CD4-positive, CD25-positive, alpha-beta regulatory T cell (primary cell): ENCODE results near the gene UBE3D. TPM values are rescaled to one million over a fixed set of nuclear protein-coding genes. Genes with fewer than 3 reads are reported as not detected.
"Not testable (repeated sequence)": the region's sequence is repeated elsewhere in the genome, so short reads cannot be mapped to it uniquely, and the experiment has no call there.

Source experiments
- ATAC-seq, 2 donors: fragments of 150-1000 bp; cut with Tn5 transposase; one replicate each; pipeline ENCODE4 v1.10.0; 2021; ENCODE audit warnings: low read depth in 2 of 2, moderate number of reproducible peaks in 2 of 2, moderate library complexity in 1 of 2
- DNase-seq, 3 donors: peaks; one replicate each; pipeline versions ENCODE4 v3.0.0 to v3.0.0-alpha.2; 2012 to 2022; ENCODE audit warnings: mixed read lengths in 1 of 3
- H3K27ac ChIP-seq: one replicate; pipeline ENCODE4 v1.7.0; 2013; ENCODE audit warnings: mild to moderate bottlenecking, low read length; ENCODE audit not compliant: insufficient read depth, poor library complexity, severe bottlenecking
- H3K27me3 ChIP-seq: one replicate; pipeline ENCODE4 v1.7.0; 2013; ENCODE audit warnings: low read length; ENCODE audit not compliant: control insufficient read depth, insufficient read depth
- H3K36me3 ChIP-seq: one replicate; pipeline ENCODE4 v1.7.0; 2013; ENCODE audit warnings: mild to moderate bottlenecking, low read length, moderate library complexity; ENCODE audit not compliant: control insufficient read depth, insufficient read depth
- H3K4me1 ChIP-seq: 2 replicates; pipeline ENCODE4 v1.7.0; 2013; ENCODE audit warnings: mild to moderate bottlenecking, low read length; ENCODE audit not compliant: insufficient read depth, control insufficient read depth, poor library complexity, severe bottlenecking
- H3K4me3 ChIP-seq: one replicate; pipeline ENCODE4 v1.7.0; 2013; ENCODE audit warnings: low read depth, mild to moderate bottlenecking, low read length, moderate library complexity
- H3K9me3 ChIP-seq, 2 experiments: 1 replicate in 1 of 2; 2 replicates in 1 of 2; pipeline ENCODE4 v1.7.0; 2013; ENCODE audit warnings: low read length in 2 of 2, mild to moderate bottlenecking in 1 of 2, moderate library complexity in 1 of 2; ENCODE audit not compliant: control insufficient read depth in 2 of 2
- H3K27ac Mint-ChIP-seq, 3 donors: one replicate each; pipeline ENCODE4 v1.8.0; 2020 to 2022; ENCODE audit warnings: mild to moderate bottlenecking in 3 of 3, mixed read lengths in 3 of 3, moderate library complexity in 2 of 3
- H3K27me3 Mint-ChIP-seq: one replicate; pipeline ENCODE4 v1.8.0; 2022; ENCODE audit warnings: mild to moderate bottlenecking, mixed read lengths
- H3K36me3 Mint-ChIP-seq: one replicate; pipeline ENCODE4 v1.8.0; 2020; ENCODE audit warnings: mixed read lengths
- H3K4me1 Mint-ChIP-seq, 4 donors: one replicate each; pipeline ENCODE4 v1.8.0; 2020 to 2022; ENCODE audit warnings: mixed read lengths in 4 of 4, mild to moderate bottlenecking in 1 of 4
- H3K4me3 Mint-ChIP-seq, 4 donors: one replicate each; pipeline ENCODE4 v1.8.0; 2020 to 2022; ENCODE audit warnings: mild to moderate bottlenecking in 4 of 4, mixed read lengths in 4 of 4, moderate library complexity in 3 of 4
- H3K9me3 Mint-ChIP-seq, 7 donors: one replicate each; pipeline ENCODE4 v1.8.0; 2020 to 2022; ENCODE audit warnings: mixed read lengths in 7 of 7, mild to moderate bottlenecking in 3 of 7, moderate library complexity in 2 of 7
- polyA plus RNA-seq, 4 donors: library from polyadenylated mRNA; unstranded; fragments of 300-500 nt; fragmentation: Illumina TruSeq; gene quantifications; one replicate each; pipeline ENCODE4 v1.2.3, GENCODE V29; 2021
- total RNA-seq: library from RNA; stranded (reverse); gene quantifications from one replicate; pipeline ENCODE4 v1.2.3, GENCODE V29; 2022

The UBE3D gene
- total and polyA plus RNA-seq, 5 donors from 2014 or later = 3.8 to 7.8 (median 5.5) TPM

DNA sequence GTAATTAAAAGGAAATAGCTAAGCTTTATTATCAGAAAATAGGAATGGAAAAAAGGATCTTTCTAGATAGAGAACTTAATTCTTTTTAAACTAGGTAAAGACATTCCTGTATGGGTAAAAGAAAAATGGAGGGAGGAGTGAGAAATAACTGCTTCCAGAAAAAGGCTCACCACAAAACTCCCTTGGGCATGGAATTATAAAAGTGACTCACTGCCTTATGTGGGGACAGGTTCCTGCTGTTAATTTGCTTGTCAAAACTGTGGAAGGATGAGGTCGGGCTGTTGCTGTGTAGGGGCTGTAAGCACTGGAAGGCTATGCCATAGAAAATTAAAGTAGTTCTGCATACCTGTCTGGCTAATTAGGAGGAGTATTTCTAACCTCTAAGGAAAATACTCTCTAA is 158.7 kb downstream of the UBE3D start:
- H3K27ac Mint-ChIP-seq = no peak overlapping the region
- no peaks in the 10 kb centered on the region for H3K4me1 ChIP-seq

DNA sequence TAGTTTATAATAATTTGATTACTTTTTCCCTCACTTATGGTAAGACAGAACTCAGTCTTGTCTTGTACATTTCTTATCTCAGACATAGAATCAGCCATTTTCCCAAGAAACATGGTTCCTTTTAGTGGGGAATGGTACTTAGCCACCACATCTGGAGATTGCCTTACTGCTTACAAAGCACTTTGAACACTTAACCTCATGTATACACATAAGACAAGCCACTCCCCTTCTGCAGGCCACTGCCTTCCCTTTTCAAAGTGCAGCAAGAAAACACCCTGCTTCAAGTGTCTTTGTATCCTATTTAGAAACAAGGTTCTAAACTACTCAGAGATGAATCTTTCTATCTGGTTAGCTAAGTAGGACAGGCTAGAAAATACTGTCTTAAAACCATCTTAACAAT is 159.2 kb downstream of the UBE3D start:
- H3K36me3 Mint-ChIP-seq = peaks cover 6% of the 10 kb centered on the region
- no peaks in the 10 kb centered on the region for H3K36me3 ChIP-seq

More for the DNA sequence above, 158.7 kb downstream of the UBE3D start:
- Mint-ChIP-seq H3K4me1 (peaks cover 0 to 2% (median 0%) of the 10 kb centered on the region in 4 donors), H3K4me3 (no peak overlapping the region), H3K36me3 (peaks cover 5% of the 10 kb centered on the region), H3K27me3 (no peaks in the 10 kb centered on the region), H3K9me3 (no peaks in the 10 kb centered on the region)
- DNase-seq (no peak), ATAC-seq (no peak)
- Histone ChIP-seq H3K27ac (no peak overlapping the region), H3K4me3 (no peak overlapping the region), H3K9me3 (no peaks in the 10 kb centered on the region), H3K27me3 (no peaks in the 10 kb centered on the region), H3K36me3 (no peaks in the 10 kb centered on the region)

DNA sequence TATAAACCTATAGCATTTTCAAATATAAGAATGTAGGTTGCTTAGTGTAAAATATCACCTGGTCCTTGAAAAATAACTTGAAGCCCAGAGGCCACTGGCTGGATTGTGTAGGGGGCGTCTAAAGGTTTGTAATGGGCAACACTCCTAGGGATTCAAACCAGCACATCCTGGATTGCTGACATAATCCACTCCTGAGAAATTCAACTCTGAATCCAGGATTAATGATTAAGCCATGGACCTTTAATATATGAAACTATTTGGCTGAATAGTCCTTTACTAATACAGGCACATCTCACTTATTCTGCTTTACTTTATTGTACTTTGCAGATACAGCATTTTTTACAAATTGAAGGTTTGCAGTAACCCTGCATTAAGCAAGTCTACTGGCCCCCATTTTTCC is 160.8 kb downstream of the UBE3D start:
- DNase-seq (no peak), ATAC-seq (no peak)
- no peaks in the 10 kb centered on the region for H3K27me3 Mint-ChIP-seq
- H3K9me3 ChIP-seq = no peaks in the 10 kb centered on the region
- H3K27ac Mint-ChIP-seq = no peak overlapping the region
- no peaks in the 10 kb centered on the region for H3K36me3 ChIP-seq
- no peaks in the 10 kb centered on the region for H3K9me3 Mint-ChIP-seq
- no peaks in the 10 kb centered on the region for H3K27me3 ChIP-seq
- H3K36me3 Mint-ChIP-seq = peaks cover 6% of the 10 kb centered on the region
- no peak overlapping the region for H3K27ac ChIP-seq
- H3K4me3 ChIP-seq = no peak overlapping the region
- H3K4me1 Mint-ChIP-seq = peaks cover 0 to 2% (median 0%) of the 10 kb centered on the region in 4 donors
- no peak overlapping the region for H3K4me3 Mint-ChIP-seq
- H3K4me1 ChIP-seq = no peaks in the 10 kb centered on the region

More for the DNA sequence above, 159.2 kb downstream of the UBE3D start:
- no peaks in the 10 kb centered on the region for H3K27me3 ChIP-seq
- Mint-ChIP-seq H3K27ac (no peak overlapping the region), H3K9me3 (no peaks in the 10 kb centered on the region), H3K4me3 (no peak overlapping the region), H3K27me3 (no peaks in the 10 kb centered on the region), H3K4me1 (peaks cover 0 to 2% (median 0%) of the 10 kb centered on the region in 4 donors)
- DNase-seq = no peak
- H3K4me3 ChIP-seq = no peak overlapping the region
- no peaks in the 10 kb centered on the region for H3K9me3 ChIP-seq
- no peaks in the 10 kb centered on the region for H3K4me1 ChIP-seq
- H3K27ac ChIP-seq = no peak overlapping the region
- no peak for ATAC-seq

GRCh38 chr6:82904257-82904656 is 161.4 kb downstream of the UBE3D start:
- DNase-seq (no peak), ATAC-seq (no peak)
- no peak overlapping the region for H3K4me3 ChIP-seq
- Mint-ChIP-seq H3K9me3 (no peaks in the 10 kb centered on the region), H3K27ac (no peak overlapping the region), H3K27me3 (no peaks in the 10 kb centered on the region), H3K4me3 (no peak overlapping the region), H3K36me3 (peaks cover 6% of the 10 kb centered on the region), H3K4me1 (peaks cover 0 to 2% (median 0%) of the 10 kb centered on the region in 4 donors)
- H3K4me1 ChIP-seq = no peaks in the 10 kb centered on the region
- no peaks in the 10 kb centered on the region for H3K27me3 ChIP-seq
- no peaks in the 10 kb centered on the region for H3K36me3 ChIP-seq
- H3K27ac ChIP-seq = no peak overlapping the region
- H3K9me3 ChIP-seq = no peaks in the 10 kb centered on the region

DNA sequence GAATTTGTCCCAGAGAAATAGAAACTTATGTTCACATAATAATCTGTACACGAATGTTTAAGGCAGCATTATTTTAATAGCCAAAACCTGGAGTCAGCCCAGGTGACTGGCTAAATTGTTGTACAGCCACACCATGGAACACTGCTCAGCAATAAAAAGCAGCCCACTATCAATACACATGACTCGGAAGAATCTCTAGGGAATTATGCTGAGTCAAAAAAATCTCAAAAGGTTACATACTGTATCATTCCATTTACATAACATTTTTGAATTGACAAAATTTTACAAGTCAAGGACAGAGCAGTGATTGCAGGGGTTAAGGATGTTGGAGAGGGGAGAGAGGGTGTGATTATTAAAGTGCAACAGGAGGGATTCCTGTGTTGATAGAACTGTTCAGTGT is 163.4 kb downstream of the UBE3D start:
- no peak overlapping the region for H3K4me3 Mint-ChIP-seq
- Histone ChIP-seq H3K9me3 (no peaks in the 10 kb centered on the region), H3K27me3 (no peaks in the 10 kb centered on the region), H3K4me1 (no peaks in the 10 kb centered on the region), H3K36me3 (no peaks in the 10 kb centered on the region), H3K27ac (no peak overlapping the region), H3K4me3 (no peak overlapping the region)
- H3K36me3 Mint-ChIP-seq = peaks cover 10% of the 10 kb centered on the region
- peaks cover 0 to 2% (median 0%) of the 10 kb centered on the region in 4 donors for H3K4me1 Mint-ChIP-seq
- no peaks in the 10 kb centered on the region for H3K27me3 Mint-ChIP-seq
- DNase-seq (no peak), ATAC-seq (no peak)
- H3K27ac Mint-ChIP-seq = no peak overlapping the region
- H3K9me3 Mint-ChIP-seq = peaks cover 0 to 4% (median 0%) of the 10 kb centered on the region in 7 donors

DNA sequence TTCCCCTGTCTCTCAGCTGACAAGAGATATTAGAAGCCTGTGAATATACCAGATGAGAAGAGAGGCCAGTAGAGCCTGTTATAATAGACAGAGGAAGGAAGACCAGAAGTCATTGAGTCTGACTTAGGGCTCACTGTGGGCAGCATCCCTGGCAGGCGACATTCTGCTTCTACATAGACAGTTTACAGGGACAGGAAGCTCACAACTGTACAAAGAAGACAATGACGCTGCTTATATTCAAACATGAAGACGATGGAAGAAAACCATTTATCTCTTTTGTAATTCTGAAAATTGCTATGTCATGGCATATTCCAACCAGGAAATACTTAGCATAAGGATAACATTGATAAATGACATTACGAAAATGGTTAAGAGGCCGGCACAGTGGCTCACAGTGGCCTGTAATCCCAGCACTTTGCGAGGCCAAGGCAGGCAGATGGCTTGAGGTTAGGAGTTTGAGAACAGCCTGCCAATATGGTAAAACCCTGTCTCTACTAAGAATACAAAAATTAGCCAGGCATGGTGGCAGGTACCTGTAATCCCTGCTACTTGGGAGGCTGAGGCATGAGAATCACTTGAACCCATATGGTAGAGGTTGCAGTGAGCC is 170.9 kb downstream of the UBE3D start:
- H3K4me1 Mint-ChIP-seq = no peaks in the 10 kb centered on the region
- no peaks in the 10 kb centered on the region for H3K27me3 Mint-ChIP-seq
- DNase-seq = no peak
- H3K27ac ChIP-seq = no peak overlapping the region
- H3K4me1 ChIP-seq = no peaks in the 10 kb centered on the region
- no peak overlapping the region for H3K4me3 ChIP-seq
- H3K9me3 Mint-ChIP-seq = peaks cover 0 to 4% (median 0%) of the 10 kb centered on the region in 7 donors
- no peaks in the 10 kb centered on the region for H3K9me3 ChIP-seq
- no peak overlapping the region for H3K4me3 Mint-ChIP-seq
- peaks cover 33% of the 10 kb centered on the region for H3K36me3 Mint-ChIP-seq
- no peaks in the 10 kb centered on the region for H3K27me3 ChIP-seq
- no peak overlapping the region for H3K27ac Mint-ChIP-seq
- peaks cover 2% of the 10 kb centered on the region for H3K36me3 ChIP-seq
- no peak for ATAC-seq

DNA sequence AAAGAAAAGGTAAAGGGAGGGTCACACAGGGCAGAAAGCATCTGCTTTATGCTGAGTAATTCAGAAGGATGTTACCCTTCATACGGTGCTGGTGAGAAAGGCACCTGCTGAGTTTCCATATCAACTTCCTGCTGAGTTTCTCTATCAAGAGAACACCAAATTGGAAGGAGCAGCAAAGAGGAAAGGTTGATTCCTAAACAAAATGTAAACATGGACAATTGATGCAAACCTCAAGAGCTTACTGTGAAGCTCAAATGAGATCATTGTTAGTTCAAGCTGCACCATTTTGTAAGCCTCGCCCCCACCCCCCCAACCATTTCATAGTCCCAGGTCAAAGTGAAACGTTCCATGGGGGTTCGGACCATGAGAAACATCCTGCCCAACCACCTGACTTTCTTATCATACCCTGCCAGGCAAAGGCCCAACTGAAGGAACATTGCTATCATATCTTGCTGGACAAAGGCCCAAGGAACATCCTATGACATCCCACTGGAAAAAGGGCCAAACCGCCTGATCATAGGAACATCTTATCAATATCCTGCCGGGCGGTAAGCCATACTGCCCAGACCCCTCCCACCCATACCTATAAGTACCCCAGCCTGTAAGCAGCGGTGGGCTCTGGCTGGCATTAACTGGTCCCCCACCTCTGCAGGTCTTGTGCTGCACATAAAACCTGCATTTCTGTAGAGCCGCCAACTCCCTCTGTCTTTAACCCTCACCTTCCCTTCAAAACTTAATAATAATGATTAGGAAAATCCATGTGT is 171.6 kb downstream of the UBE3D start:
- DNase-seq = no peak
- Mint-ChIP-seq H3K27me3 (no peaks in the 10 kb centered on the region), H3K36me3 (peaks cover 33% of the 10 kb centered on the region), H3K4me3 (no peak overlapping the region), H3K4me1 (no peaks in the 10 kb centered on the region), H3K27ac (no peak overlapping the region), H3K9me3 (peaks cover 0 to 4% (median 0%) of the 10 kb centered on the region in 7 donors)
- no peaks in the 10 kb centered on the region for H3K4me1 ChIP-seq
- H3K9me3 ChIP-seq = no peaks in the 10 kb centered on the region
- peaks cover 2% of the 10 kb centered on the region for H3K36me3 ChIP-seq
- no peak overlapping the region for H3K4me3 ChIP-seq
- no peak for ATAC-seq
- H3K27ac ChIP-seq = no peak overlapping the region
- H3K27me3 ChIP-seq = no peaks in the 10 kb centered on the region

GRCh38 chr6:82891503-82891902 is 174.1 kb downstream of the UBE3D start:
- not testable (repeated sequence) for H3K27ac Mint-ChIP-seq, H3K4me1 ChIP-seq, H3K36me3 ChIP-seq, H3K27me3 Mint-ChIP-seq, H3K9me3 ChIP-seq, H3K9me3 Mint-ChIP-seq, H3K4me3 ChIP-seq, ATAC-seq, H3K27ac ChIP-seq, H3K4me3 Mint-ChIP-seq, H3K4me1 Mint-ChIP-seq, H3K27me3 ChIP-seq, DNase-seq
- peaks cover 29% of the 10 kb centered on the region for H3K36me3 Mint-ChIP-seq
